NCI-H2196 treated with DMSO at 0.1 percent for 48 hours (cell line): ENCODE measurements around the gene IDI1.
"Not testable (repeated sequence)": the region's sequence is repeated elsewhere in the genome, so short reads cannot be mapped to it uniquely, and the experiment has no call there.

Experiments used
- DNase-seq: peaks from one replicate; lab custom pipeline; 2025; ENCODE audit not compliant: unreplicated experiment; lab: John Stamatoyannopoulos, UW

IDI1 gene

DNA sequence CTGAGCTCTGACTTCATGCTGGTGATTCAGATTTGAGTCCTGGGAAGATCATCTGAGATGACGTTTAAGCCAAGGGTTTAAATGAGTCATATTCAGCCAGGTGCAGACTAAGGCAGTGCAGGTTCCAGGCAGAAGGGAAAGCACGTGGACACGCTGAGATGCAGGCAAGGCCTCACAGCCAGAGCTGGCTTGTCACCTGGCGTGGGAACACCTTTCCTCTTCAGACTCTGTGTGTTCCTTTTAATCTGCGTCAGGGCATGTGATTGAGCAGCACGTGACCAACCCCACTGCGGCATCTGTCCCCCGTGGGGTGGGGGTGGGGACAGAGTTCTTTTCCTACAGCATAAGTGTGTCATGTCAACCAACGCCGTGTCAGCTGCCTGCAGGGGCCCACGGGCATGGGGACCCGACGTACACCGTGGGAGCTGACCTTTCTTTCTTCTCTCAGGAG, 12.6 kb downstream of the IDI1 start:
- DNase-seq, result no peak

DNA sequence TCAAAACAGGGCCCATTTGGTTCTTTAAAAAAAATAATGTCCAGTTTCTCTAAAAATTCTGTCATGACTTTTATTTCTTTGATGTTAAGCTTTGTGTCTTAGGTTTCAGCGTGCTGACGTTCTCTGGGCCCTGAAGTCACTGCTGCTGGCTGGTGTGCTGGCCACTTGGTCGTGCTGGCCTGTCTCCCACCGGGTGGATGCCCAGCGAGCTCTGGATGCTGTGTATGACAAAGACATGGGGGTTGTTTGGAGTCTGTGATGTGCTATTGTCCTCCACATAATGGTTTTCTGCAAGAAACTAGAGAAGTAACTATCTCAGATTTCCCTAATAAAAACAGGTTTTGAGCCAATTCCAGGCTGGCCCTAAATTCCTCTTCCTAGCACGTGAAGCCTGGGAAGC, 13.7 kb downstream of the IDI1 start:
- DNase-seq, result no peak

DNA sequence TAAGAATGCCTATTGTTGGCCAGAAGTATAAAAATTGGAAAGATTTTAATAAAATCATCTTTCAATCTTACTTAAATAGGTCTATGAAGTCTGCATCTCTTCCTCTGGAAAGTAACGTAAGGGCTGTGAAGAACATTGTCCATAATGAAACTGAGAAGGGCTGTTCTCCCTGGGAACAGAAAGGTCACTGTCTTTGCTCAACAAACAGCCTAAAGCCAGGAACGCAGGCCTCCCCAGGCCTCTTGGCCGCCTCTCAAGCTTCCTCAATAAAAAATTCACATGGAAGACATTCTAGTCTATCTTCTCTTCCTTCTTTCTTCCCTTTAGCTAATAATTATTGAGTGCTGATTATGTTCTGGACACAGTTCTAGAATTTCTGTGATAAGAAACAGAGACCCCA, 14.2 kb downstream of the IDI1 start:
- DNase-seq, result no peak

DNA sequence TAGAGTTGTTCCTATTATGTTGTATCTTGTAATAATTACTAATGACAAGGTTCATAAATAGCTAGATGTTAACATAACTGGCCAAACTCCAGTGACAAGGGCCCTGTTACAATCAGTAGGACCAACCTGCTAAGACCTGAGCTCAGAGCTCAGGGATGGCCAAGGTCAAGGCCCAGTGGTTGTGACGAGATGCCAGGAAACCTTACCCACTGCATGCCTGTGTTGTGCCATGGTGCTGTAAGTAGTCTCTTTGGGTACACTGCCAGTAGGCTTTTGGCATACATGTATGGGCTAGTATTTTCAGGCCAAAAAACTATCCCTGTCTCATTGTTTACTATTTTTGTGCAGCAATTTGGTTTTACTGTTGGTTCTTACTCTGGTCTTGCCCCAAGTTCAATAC, 15.3 kb downstream of the IDI1 start:
- DNase-seq, result no peak

DNA sequence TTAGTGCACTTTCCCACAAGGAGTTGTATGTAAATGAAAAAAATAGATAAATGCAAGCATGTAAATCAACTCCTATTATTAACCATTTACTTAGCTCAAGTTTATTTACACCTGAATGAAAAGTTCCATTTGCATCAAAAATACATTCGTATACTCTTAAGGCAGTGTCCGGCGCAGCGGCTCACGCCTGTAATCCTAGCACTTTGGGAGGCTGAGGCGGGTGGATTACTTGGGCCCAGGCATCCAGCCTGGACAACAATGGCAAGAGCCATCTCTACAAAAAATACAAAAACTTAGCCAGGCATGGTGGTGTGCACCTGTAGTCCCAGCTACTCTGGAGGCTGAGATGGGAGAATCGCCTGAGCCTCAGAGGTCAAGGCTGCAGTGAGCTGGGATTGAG, 19.1 kb downstream of the IDI1 start:
- no peak for DNase-seq

DNA sequence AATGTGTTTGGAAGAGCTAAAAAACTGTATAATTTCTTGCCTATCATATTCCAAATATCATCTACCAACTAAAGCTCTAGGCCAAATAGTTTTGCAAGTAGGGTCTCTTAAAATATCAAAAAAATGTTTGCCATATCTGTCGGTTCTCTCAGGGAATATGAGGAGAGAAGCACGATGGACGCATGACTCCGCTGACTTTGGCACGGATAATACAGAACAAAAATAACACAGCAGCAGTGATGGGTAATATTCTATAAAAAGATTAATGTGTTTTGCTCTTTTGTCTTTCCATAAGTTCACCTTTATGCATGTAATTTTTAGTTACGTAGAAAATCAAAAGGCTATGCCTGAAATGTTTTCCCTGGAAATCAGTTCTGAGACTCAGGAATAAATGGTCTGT, 22.3 kb downstream of the IDI1 start:
- no peak for DNase-seq

DNA sequence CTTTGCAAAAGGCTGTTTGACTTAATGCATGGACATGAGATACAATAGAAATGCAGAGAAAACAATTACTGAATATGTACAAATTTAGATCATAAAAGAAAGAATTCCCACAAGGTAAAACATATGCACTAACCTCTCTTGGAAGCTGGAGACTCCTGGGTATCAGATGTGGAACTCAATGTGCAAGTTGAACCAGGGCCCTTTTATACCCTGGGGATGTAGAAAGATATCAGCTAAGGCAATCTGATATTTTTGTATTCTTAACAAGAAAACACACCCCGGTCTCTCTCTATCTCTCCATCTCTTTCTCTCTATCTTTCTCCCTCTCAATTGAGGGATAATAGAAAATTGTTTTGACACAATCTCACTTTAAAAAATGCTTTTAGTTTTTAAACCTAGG, 23.2 kb downstream of the IDI1 start, which contains the start of gene IDI2:
Gene IDI2, minus strand, starts transcription at position 177 of the 400 bp plus-strand sequence. CDS start 1,136 bp downstream, outside the sequence.
- no peak for DNase-seq

DNA sequence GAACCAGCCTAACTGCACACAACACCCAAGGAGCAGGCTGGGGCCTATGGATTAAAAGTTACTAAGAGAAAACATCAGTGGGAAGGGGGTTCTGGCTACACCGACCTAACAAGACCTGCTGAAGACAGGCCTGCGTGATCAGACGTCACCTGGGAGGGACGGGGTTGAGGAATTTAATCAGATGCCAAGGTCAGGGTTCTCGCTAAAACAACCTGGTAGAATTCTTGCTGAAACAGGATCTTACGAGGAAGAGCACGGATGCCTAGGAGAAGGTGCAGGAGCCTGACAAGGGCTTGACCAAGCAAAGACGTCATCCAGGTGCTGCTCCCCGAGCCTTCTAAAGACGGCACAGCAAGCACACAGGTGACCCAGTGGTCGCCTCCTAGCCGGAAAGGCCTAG, 24.8 kb downstream of the IDI1 start:
- DNase-seq, result no peak

DNA sequence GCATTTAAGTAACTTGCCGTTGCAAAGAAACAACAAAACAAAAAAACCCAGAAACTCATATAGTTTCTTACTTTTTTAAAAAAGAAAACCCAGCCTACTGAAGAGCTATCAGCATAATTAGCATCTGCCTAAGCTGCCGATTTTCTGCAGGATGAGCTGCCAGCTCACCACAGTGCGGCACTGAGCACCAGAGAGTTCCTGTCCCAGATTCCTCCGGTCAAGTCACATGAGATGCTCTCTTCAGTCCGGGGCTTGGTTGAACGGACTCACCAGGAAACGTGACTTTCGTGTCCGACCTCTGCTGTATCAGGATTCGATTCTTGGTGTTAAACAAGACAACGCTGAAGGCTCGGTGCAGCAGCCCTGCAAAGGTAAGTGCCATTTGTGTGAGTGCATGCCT, 26.5 kb downstream of the IDI1 start:
- no peak for DNase-seq

DNA sequence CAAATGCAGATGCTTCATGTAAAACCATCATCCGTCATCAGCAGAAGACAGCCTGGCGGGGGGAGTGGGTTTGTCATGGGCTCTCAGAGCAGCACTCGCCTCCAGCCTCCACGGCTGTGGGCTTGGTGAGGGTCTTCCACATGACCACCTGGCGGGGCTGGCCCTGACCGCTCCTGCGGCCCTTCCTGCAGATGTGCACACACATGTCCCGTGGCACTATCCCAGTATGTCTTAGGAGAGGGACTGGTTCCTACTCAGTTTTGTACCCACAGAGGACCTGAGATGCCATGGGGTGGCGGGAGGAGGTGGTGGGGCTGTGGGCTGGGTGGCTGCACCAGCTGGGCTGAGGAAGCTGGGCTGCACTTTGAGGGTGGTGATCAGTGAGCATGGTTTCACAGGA, 28.0 kb downstream of the IDI1 start:
- no peak for DNase-seq

DNA sequence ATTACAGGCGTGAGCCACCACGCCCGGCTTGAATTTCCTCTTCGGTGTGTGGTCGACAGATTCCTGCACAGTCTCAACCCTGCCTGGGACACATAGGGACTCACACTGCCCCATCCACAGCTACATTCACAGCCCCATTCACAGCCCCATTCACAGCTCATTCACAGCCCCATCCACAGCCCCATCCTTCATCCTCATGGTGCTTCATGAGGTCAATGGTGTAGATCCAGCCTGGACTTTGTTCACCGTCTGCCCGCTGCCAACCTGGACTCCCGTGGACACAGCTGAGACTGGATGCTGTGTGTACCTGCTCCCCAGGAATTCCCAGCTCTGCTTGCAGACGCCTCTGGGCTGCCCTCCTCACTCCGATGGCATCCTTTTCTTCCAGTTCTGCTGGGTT, 28.5 kb downstream of the IDI1 start:
- no peak for DNase-seq

DNA sequence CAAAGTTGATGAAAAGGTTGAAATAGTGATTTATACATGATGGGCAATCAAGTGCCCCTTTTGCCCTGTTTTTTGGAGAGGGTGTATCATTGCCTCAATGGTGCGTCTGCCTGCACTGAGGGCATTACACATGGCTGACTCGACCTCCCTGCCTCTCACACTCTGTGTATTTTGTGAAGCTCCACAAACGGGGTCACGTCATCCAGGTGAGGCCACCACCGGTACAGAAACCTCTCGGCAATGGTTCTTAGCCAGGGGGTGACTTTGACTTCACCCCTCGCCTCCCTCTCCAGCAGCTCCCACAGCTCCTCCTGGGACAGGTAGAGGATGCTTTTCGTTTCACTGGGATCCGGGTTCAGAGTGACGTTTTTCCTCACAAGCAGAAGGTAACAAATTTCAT, 29.6 kb downstream of the IDI1 start:
- DNase-seq, result no peak

DNA sequence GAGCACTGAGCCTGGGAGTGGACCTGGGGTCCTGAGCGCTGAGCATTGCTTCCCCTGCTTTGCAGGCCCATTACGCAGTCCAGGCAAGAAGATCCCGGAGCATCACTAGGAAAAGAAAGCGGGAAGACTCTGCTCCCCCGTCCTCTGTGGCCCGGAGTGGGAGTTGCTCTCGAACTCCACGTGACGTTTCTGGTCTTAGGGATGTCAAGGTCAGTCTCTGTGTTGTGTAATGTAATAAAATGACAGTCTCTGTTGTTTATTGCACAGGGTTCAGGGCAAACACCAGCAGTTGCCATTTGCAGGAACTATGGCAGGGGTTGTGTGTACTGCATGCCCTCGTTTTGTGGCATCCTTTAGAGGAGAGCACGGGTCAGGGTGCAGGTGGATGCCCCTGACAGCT, 33.2 kb downstream of the IDI1 start:
- DNase-seq, result no peak

DNA sequence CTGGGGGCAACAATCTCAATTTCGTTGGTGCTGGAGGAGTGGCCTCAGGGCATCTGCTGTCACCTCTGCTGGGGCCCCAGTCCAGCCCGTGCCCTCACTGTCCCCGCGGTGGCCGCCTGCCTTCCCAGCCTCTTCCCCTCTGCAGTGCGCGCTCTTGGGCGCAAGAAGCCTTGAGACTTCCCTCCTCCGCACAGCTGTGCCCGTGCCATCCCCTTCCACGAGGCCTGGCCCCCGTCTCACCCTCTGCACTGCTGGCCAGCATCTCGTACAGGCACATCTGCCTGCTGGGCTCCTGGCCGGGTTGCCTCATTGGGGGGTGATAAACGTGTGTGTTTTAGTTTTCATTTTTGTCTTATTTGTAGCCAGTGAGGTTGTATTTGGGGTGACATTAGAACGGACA, 37.2 kb downstream of the IDI1 start:
- no peak for DNase-seq

DNA sequence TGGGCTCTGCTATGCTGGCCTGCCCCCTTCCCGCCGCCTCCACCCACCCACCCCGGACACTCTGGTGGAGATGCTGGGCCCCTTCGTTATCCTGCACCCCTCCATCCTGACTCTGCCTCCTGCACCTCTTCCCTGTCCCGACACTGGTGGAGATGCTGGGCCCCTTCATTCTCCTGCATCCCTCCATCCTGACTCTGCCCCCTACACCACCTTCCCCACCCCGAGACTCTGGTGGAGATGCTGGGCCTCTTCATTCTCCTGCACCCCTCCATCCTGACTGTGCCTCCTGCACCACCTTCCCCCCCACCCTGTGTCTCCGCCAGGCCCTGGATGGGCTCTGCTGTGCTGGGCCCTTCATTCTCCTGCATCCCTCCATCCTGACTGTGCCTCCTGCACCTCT, 38.2 kb downstream of the IDI1 start:
- no peak for DNase-seq

DNA sequence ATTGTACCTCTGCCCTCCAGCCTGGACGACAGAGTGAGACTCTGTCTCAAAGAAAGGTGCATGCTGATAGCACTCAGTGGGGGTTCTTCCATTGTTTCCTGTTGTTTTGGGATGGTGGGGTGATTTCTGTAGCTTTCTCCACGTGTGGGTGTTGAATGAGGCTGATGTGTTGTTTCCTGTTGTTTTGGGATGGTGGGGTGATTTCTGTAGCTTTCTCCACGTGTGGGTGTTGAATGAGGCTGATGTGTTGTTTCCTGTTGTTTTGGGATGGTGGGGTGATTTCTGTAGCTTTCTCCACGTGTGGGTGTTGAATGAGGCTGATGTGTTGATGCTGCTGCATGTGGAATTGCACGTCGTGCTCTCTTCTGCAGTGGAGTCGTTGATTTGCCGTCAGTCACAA, 39.0 kb downstream of the IDI1 start:
- DNase-seq, result not testable (repeated sequence)

DNA sequence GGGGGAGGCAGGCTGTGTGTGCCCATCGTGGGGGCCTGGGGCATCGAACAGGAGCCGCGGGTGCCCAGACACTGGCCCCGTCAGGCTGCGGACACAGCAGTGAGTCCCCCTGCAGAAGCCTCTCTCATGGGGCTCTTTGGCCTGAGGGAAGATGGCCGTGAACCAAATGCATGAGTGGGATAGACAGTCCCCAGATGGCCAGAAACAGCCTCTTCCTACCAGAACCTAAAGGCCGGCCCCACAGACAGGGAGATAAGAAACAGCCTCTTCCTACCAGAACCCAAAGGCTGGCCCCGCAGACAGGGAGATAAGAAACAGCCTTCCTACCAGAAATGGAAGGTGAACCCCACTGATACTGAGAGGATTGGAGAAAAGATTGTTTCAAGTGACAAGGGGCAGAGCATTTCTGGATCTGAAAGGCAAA, 39.8 kb downstream of the IDI1 start:
- no peak for DNase-seq

DNA sequence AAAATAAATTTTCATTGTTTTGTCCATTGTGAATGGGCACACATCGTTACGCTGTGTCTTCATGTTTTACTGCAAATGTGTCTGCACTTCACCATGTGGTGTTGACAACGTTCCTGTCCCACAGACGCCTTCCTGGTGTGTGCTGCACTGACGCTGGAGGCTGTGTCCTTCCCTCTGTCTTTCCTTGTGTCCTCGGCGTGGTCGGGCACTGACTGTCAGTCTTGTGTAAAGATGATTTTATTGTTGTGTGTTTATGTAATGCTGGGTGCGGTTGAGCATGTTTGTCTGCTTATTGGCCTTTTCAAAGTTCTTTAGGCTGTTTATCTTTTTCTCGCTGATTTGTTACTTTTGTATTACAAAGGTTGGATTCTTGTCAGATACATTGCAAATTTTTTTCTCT, 41.3 kb downstream of the IDI1 start:
- DNase-seq, result no peak

DNA sequence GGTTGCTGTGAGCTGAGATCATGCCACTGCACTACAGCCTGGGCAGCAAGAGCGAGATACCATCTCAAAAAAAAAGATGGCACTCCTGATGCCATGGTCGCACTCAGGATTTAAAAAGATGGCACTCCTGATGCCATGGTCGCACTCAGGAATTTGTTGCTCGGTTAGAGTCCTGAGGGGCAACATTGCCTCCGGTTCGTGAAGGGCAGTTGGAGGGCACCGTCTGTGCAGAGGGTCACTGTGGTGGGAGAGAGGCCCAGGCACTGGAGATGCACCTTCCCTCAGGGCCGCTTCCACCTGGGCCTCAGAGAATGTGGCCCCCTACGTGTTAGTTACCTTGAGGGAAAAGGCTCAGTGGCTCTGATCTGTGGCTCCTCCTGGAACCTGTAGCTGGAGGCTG, 42.3 kb downstream of the IDI1 start:
- DNase-seq, result no peak

DNA sequence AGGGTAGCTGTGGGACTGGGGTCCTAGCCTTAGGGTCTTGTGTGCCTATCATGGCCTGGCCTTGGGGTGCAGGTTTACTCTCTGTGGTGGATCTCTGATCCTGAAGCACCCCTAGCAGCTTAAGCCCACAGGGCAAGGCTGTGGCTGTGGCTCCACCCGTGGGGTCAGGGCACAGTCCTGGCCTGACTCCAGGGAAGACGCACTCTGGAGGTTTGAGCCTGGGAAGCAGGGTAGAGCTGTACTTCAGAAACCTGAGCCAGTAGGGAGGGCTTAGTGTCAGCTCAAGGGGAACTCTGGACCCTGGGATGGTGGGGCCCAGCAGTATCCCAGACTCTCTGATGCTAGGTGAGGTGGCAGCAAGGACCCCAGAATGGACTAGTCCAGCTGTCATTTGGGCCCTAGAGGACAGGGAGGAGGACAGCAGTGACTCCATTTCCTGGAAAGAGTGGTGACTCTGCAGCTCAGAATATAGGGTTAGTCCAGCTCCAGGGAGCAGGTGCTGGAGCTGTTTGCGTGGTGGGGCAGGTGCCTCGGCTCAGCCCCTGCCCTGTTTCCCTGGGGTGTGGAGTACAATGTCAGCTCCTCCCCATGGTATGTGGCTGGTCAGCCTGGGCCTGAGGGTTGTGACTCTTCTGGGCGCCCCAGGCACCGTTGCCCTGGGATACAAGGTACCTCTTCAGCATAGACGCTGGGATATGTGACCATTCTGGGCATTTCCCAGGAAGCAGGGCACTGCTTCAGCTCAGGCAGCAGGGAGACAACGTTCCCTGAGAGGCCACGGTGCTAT, 44.8 kb downstream of the IDI1 start:
- DNase-seq, result no peak

DNA sequence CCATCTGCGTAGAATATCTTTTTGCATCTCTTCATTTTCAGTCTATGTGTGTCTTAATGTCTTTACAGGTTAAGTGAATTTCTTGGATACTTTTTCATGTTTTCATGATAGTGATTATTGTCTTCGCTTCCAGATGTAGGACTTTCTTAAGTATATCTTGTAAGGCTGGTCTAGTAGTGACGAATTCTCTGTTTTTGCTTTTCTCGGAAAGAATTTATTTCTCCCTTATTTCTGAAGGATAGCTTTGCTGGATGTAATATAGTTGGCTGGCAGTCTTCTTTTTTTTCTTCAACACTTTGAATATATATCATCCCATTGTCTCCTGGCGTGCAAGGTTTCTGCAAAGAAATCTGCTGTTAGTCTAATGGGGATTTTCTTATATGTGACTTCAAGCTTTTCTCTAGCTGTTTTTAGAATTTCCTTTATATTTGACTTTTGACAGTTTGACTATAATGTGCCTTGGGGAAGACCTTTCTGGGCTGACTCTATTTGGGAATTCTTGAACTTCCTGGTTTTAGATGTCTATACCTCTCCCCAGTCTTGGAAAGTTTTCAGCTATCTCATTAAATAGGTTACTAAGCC, 46.4 kb downstream of the IDI1 start:
- no peak for DNase-seq

DNA sequence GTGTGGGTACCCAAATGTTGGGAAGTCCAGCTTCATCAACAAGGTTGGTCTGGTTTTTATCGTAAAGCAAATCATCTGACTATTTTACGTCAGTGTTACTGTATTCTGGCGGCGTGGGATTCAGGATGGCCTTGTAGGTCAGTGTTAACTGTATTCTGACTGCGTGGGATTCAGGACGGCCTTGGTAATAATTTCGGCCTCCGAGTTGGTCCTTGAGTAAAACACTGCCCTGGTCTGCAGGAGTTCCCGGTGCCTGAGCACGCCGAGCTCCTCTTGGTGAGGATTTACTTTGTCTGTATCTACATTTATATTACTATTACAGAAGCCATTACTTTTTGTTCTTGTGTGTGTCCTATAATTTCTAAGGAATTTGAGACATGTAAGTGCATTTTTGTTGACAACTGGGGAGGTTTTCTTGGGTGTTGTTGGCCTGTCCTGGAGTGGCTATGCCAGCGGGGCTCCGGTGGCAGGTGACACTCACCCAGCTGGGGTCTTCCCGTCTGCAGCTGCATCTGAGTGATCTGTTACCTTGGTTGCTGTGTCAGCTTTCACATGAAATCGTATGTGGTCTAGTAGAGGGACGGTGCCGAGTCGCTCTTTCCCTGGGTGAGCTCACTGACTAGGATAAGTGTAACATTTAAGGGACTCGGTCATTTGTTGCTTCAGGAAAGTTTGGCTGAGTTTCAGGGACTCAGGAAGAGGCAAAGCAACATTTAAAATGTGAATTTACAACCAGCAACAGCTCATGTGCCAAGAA, 51.5 kb downstream of the IDI1 start:
- DNase-seq, result no peak
